Mucosa of descending colon (tissue), 3 donors: ENCODE results near the gene TAF8. TPM values are rescaled to one million over a fixed set of nuclear protein-coding genes. Genes with fewer than 3 reads are reported as not detected.
"Not testable (repeated sequence)": the region's sequence is repeated elsewhere in the genome, so short reads cannot be mapped to it uniquely, and the experiment has no call there.

Experiments used
- ATAC-seq: fragments of 200-7000 bp; cut with Tn5 transposase; one replicate; pipeline ENCODE4 v1.9.1; 2020; ENCODE audit warnings: mild to moderate bottlenecking, moderate library complexity
- DNase-seq, 3 donors: peaks; one replicate each; pipeline ENCODE4 v3.0.0-alpha.2; 2020
- H3K36me3 ChIP-seq: fragments of 200-600 bp; one replicate; pipeline ENCODE4 v1.8.0; 2021; ENCODE audit warnings: low read depth, mild to moderate bottlenecking
- H3K4me1 ChIP-seq: fragments of 200-600 bp; one replicate; pipeline ENCODE4 v1.8.0; 2021; ENCODE audit warnings: low read depth, mild to moderate bottlenecking
- H3K4me3 ChIP-seq: fragments of 200-600 bp; one replicate; pipeline ENCODE4 v1.8.0; 2021; ENCODE audit warnings: mild to moderate bottlenecking
- H3K9me3 ChIP-seq: fragments of 200-600 bp; one replicate; pipeline ENCODE4 v1.8.0; 2021; ENCODE audit warnings: mild to moderate bottlenecking
- intact Hi-C, 2 donors: fragments of 100-400 bp; cut with DNase I in 1 of 2; cut with micrococcal nuclease in 1 of 2; formaldehyde crosslinking; loops; one replicate each; pipeline versions ENCODE4 v1.11.0 to v1.11.1; 2022; cut with DNase I, micrococcal nuclease
- long read RNA-seq, 2 donors: library from polyadenylated mRNA; unstranded; transcript quantifications; one replicate each; pipeline ENCODE4 v2.0.0, GENCODE V29; 2019 to 2021
- total RNA-seq, 3 donors: library from RNA; stranded (reverse); fragmentation: NEBNext Ultra II Directional in 2 of 3; extraction: Animal tissue kit (Norgen Biotek cat#: 25700) in 2 of 3; gene quantifications; one replicate each; pipeline versions ENCODE4 v1.2.1 to v1.2.4, GENCODE V29; 2021 to 2023
- TF ChIP-seq, protein P1 (sequence below): fragments of 200-600 bp; IDR thresholded peaks from one replicate; pipeline ENCODE4 v1.8.0; 2022; ENCODE audit warnings: antibody characterized with exemption, mild to moderate bottlenecking
- donor health status: DM: no; HTN: no; CAD: no; lungs with moderate emphysema.
- donor health status: DM: no; HTN: no; CAD: no.
- donor health status: DM: no; HTN: yes; CAD: no.

The TAF8 gene
- 10 to 100 TPM; 22.1 to 35.2 (median 25.0) TPM for total RNA-seq
- long read RNA-seq, donor 1, partial matches to known transcripts, result 2 of 6 reads
- long read RNA-seq, donor 1, other reads (novel, unspliced or antisense), result 3 of 6 reads
- long read RNA-seq, donor 2, partial matches to known transcripts, result 1 of 6 reads
- long read RNA-seq, donor 2, other reads (novel, unspliced or antisense), result 4 of 6 reads

DNA sequence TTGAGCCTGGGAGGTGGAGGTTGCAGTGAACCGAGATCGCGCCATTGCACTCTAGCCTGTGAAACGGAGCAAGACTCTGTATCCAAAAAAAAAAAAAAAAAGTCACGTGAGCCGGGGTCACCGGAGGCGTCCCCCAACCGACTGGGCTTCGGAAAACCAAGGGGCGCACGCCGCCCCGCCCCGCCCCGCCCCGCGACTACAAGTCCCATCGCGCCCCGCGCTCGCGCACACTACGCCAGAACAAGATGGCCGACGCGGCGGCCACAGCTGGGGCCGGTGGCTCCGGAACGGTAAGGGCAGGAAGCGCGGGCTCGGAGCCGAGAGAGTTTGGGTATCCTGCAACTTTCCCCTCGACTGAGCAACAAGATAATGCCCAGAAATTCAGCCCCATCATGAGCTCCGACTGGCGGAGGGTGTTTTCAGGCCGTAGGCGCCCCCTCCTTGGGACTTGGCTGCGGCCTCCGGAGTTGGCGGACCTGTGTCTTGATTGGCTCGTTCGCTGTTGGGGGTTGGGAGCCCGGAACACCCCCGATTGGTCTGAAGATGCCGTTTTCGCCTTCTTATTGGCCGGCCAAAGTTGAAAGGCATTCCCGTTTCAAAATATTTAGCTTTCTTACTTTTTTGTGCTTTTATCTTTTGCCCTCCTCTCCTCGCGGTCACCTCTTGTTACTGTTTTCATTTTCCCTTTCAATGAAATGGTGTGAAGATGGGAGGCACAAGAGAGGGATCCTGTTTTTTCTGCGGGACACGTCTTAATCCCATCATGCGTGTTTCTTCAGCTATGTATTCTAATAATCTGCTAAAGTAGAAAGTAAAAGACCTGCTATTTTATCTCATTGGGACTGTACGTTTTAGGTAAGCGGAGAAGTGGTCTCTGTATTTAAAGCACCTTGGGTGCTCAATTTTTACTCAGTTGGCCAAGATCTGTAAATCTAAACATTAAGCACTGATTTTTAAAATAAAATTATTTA lies at the start of gene TAF8:
TAF8 (plus strand) TSS at position 228 of the 971 bp plus-strand sequence; CDS start at position 246, 18 bp downstream.
- Histone ChIP-seq H3K4me3 (peak within 1 kb of the TSS; percentile 27), H3K9me3 (no peaks in the 10 kb centered on the region), H3K4me1 (peaks cover 25% of the 10 kb centered on the region), H3K36me3 (peaks cover 3% of the 10 kb centered on the region)
- intact Hi-C loops, result no loop called here
- TF ChIP-seq, protein P1, sequence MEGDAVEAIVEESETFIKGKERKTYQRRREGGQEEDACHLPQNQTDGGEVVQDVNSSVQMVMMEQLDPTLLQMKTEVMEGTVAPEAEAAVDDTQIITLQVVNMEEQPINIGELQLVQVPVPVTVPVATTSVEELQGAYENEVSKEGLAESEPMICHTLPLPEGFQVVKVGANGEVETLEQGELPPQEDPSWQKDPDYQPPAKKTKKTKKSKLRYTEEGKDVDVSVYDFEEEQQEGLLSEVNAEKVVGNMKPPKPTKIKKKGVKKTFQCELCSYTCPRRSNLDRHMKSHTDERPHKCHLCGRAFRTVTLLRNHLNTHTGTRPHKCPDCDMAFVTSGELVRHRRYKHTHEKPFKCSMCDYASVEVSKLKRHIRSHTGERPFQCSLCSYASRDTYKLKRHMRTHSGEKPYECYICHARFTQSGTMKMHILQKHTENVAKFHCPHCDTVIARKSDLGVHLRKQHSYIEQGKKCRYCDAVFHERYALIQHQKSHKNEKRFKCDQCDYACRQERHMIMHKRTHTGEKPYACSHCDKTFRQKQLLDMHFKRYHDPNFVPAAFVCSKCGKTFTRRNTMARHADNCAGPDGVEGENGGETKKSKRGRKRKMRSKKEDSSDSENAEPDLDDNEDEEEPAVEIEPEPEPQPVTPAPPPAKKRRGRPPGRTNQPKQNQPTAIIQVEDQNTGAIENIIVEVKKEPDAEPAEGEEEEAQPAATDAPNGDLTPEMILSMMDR, result no peak
- peak; percentile 79 for ATAC-seq
- peak; percentile 92 to 95 (median 93) for DNase-seq

- intact Hi-C loops, result no loop called here
- no peak for DNase-seq
Observed at GRCh38 chr6:42001506-42001905, 48.8 kb upstream of the TAF8 start.

GRCh38 chr6:42003658-42004057 lies 46.7 kb upstream of the TAF8 start:
- DNase-seq, H3K4me1 ChIP-seq, H3K36me3 ChIP-seq, ATAC-seq, H3K9me3 ChIP-seq, H3K4me3 ChIP-seq, intact Hi-C loops: not testable (repeated sequence)

More at GRCh38 chr6:42001506-42001905, 48.8 kb upstream of the TAF8 start:
- ATAC-seq, result no peak
- Histone ChIP-seq H3K36me3 (no peaks in the 10 kb centered on the region), H3K4me3 (no peak overlapping the region), H3K4me1 (peaks cover 3% of the 10 kb centered on the region), H3K9me3 (no peaks in the 10 kb centered on the region)
- TF ChIP-seq, protein P1, result no peak

GRCh38 chr6:42007286-42008137 lies 42.8 kb upstream of the TAF8 start:
- Histone ChIP-seq H3K36me3 (no peaks in the 10 kb centered on the region), H3K4me1 (peaks cover 5% of the 10 kb centered on the region), H3K4me3 (no peak overlapping the region), H3K9me3 (no peaks in the 10 kb centered on the region)
- DNase-seq (no peak), ATAC-seq (no peak)
- TF ChIP-seq, protein P1, result no peak
- intact Hi-C loops, result no loop called here

DNA sequence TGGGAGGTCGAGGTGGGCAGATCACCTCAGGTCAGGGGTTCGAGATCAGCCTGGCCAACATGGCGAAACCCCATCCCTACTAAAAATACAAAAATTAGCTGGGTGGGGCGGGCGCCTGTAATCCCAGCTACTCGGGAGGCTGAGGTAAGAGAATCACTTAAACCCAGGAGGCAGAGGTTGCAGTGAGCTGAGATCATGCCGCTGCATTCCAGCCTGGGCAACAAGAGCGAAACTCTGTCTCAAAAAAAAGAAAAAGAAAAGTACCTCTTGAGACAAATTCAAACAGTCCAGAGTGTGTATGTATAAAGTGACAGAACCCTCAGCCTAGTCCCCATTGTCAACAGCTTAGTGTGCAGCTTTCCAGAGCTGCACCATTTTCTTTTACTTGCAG lies 42.2 kb upstream of the TAF8 start:
- H3K4me3 ChIP-seq, H3K4me1 ChIP-seq, H3K9me3 ChIP-seq, intact Hi-C loops, H3K36me3 ChIP-seq, DNase-seq, ATAC-seq: not testable (repeated sequence)

GRCh38 chr6:42009844-42010184 lies 40.5 kb upstream of the TAF8 start:
- DNase-seq (no peak), ATAC-seq (no peak)
- H3K36me3 ChIP-seq, result no peaks in the 10 kb centered on the region
- no peaks in the 10 kb centered on the region for H3K9me3 ChIP-seq
- peaks cover 5% of the 10 kb centered on the region for H3K4me1 ChIP-seq
- no peak overlapping the region for H3K4me3 ChIP-seq
- TF ChIP-seq, protein P1, result no peak
- intact Hi-C loops, result no loop called here
